NCI-H2029 (cell line): ENCODE data around the gene POU6F2.

ENCODE experiments used
- DNase-seq: peaks from one replicate; lab custom pipeline; 2025; lab: John Stamatoyannopoulos, UW

Gene POU6F2

GRCh38 chr7:39069896-39070881 lies 92.5 kb downstream of the POU6F2 start:
- DNase-seq: no peak

GRCh38 chr7:39071116-39071515 lies 93.4 kb downstream of the POU6F2 start:
- no peak for DNase-seq

DNA sequence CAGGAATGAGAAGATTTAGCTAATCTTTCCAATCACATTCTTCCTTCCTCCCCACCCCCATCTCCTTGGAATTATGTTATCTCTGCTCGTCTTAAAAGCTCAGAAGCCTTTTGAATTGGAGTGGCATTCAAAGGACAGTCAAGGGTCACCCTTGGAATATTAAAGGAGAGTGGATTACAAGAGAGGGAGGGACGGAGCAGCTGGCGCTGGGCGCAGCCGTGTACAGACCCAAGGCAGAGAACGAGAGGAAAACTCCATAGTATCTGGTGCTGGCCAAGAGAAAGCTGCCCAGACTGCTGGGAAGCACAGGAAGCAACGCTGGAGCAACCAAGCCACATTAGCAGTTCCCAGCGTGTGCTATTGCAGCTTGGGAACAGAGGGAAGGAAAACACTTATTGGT lies 95.7 kb downstream of the POU6F2 start:
- peak; percentile 87 for DNase-seq

GRCh38 chr7:39075210-39075609 lies 97.5 kb downstream of the POU6F2 start:
- DNase-seq: no peak

- DNase-seq: peak; percentile 48
Measured at GRCh38 chr7:39083781-39084180, 106.1 kb downstream of the POU6F2 start.

- DNase-seq: peak; percentile 81
Measured at GRCh38 chr7:39084349-39084748, 106.6 kb downstream of the POU6F2 start.

GRCh38 chr7:39085189-39085588 lies 107.5 kb downstream of the POU6F2 start:
- DNase-seq: no peak

DNA sequence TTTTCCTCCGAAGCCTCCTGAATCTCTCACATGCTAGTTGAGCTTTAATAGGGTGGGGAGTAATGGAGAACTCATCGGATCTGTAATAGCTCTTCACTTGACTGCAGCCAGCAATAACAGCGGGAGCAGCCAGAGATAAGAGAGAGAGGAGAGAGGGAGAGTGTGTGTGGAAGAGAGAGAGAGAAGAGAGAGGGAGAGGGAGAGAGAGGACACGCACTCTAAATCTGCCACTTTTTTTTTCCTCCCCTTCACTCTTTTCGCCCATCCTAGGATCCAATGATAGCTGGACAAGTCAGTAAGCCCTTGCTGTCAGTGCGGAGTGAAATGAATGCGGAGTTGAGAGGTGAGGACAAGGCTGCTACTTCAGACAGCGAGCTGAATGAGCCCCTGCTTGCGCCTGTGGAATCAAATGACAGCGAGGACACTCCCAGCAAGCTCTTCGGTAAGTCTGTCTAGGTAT lies 107.9 kb downstream of the POU6F2 start:
- peak; percentile 90 for DNase-seq

DNA sequence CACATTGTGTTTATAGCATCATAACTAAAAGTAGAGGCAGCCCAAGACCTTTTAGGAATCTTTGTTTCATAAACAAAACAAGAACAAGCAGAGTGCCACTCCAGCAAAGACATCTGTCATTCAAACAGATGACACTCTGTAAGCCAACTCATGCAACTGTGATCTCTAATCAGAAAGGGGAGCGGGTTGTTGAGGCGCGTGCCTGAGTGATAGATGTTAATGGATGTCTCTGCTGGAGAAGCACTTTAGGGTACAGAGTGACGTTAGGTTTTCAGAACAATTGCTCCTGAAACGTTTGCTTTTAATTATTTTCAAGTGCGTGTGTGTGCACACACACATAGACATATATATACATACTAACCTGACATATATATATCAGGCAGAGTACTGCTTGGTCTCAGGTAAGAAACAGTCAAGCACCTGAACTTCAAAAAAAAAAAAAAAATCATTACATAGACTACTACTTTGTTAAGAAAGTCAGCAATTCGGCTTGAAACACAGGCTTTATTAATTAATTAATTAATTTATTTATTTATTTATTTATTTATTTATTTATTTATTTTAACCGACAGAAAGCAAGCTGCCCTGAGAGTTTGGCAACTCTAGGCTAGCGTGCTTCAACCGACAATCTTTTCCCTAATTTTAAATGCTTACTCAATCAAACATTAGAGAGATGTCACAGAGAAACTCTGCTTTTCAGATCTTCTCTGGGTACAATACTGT lies 109.1 kb downstream of the POU6F2 start:
- DNase-seq: no peak

DNA sequence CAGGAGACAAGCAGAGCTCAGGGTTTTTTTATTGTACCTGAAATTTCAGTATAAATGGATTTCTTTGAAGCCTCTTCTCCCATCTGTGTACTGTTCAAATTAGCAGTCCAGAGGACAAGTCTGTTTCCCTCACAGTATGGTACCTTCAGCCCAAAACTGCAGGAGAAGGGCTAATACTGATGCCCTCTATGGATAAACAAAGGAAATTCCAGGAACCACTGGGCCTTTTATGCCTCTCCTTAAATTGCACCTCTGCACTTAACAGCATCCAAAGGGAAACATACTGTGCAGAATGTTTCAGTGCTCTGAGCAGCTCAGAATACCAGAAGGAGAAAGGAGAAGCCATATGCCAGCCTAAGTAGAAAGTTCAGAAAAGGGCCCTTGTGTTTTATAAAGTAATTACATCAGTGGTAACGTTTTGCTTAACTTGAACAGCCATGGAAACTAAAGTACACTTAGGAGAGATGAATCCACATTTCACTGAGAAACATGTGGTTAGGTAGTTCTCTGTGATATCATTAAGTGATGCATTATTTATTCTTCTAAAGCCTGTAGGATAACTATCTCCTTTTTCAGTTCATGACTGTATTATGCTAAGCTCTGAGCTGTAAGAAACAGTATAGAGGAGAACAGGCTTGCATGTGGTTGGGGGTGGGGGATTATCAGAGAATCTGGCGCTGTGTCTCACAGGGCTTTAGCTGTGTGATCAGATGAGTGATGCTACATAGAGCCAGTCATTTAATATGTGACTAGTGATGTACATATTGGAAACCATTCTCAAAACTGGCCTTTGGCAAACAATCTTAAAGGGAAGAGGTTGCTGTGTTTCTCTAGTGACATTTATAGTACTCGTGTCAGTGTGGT lies 111.3 kb downstream of the POU6F2 start:
- no peak for DNase-seq

GRCh38 chr7:39091145-39091544 lies 113.4 kb downstream of the POU6F2 start:
- DNase-seq: no peak

- peak; percentile 26 for DNase-seq
Measured at GRCh38 chr7:39091774-39092173, 114.1 kb downstream of the POU6F2 start.

DNA sequence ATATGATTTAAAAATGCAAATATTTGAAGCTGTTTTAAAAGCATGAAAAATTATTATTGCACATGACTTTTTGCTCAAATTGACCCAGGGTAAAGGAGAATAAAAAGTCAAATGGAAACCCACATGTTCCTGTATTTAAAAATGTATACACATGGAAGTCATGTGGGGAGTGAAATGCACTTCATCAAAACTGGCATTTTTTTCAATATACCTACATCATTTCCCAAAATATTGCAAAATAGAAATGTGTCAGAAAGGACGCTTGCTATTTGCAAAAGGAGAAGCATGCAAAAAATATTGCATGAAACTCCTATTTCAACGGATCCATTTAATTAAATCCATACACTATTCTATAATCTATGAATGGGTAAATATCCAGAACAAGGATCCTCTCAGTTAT lies 117.0 kb downstream of the POU6F2 start:
- DNase-seq: no peak

GRCh38 chr7:39095875-39096619 lies 118.3 kb downstream of the POU6F2 start:
- DNase-seq: no peak

GRCh38 chr7:39098506-39098905 lies 120.8 kb downstream of the POU6F2 start:
- no peak for DNase-seq

- no peak for DNase-seq
Measured at GRCh38 chr7:39099146-39099545, 121.4 kb downstream of the POU6F2 start.

DNA sequence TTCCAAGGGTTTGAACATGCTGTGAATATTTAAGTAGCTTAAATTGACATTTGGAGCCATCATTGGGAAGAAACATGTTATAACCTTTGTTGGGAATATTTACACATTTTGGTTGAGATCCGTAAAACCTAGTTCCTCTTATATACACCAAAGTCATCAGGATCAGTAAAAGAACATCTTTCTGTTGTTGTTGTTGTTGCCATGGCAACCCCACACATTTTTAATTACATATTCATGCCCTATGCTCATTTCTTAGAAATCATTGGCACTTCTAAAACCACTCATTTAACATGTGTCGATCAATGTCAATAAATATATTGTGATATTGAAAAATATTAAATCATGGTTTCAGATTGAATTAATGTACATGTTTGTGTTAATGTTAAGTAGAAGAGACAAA lies 122.6 kb downstream of the POU6F2 start:
- no peak for DNase-seq

DNA sequence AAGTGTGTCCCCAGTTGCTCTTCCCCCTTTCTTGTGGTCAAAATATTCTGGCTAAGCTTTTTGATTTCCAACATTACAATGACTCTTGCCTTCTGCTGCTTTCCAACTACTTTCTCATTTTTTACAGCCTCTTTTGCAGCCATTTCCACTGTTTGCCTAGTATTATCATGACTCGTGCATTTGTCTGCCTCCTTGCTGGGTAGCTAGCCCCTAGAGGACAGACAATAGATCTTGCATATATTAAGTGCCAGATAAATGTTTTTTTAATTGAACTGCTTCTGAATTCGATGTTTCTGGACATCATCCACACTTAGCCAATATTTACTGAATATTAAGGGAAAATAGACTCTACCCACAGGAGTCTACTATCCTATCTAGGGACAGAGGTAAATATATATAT lies 124.5 kb downstream of the POU6F2 start:
- no peak for DNase-seq

DNA sequence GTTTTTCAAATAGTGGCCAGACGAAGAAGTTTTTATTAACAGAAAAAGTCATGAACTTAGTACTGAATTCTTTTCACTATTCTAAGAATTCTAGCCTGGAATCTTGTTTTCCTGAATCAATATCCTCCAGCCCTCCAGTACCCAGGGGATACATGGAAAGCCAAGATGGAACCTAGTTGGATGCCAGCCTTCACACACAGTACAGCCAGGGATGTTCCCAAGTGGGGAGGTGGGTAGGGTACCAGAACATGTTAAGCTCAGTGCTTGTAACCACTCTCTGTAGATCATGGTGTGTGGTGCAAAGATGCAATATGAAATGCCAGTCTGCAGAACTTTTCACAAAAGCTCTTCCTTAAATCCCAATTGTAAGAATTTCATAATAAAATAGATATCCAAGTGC lies 128.0 kb downstream of the POU6F2 start:
- no peak for DNase-seq

GRCh38 chr7:39125846-39126245 lies 148.1 kb downstream of the POU6F2 start:
- no peak for DNase-seq

DNA sequence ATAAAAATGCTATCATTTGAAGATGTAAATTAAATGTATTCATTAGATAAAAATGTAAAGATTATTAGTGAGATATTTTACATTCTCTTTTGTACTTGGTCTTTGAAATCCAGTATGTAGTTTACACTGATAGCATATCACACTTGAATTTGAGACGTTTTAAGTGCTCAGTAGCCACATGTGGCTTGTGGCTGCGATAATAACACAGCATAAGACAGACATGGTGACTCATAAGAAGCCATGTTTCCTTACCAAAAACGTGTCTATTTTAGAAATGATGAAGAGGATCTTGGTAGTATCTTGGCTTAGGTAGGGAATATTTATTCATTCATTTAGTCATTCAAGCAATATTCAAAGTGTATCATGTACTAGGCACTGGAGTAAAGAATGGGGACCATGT lies 149.3 kb downstream of the POU6F2 start:
- DNase-seq: no peak
